IPS-18a (cell line): Measurements from ENCODE around the gene CCK.

Experiments used
- H3K27ac ChIP-seq: one replicate; pipeline ENCODE4 v1.5.1; 2013; ENCODE audit warnings: low read length
- H3K27me3 ChIP-seq: one replicate; pipeline ENCODE4 v1.6.1; 2013; ENCODE audit warnings: mild to moderate bottlenecking, low read length; ENCODE audit not compliant: control insufficient read depth, insufficient read depth
- H3K36me3 ChIP-seq: one replicate; pipeline ENCODE4 v1.6.1; 2013; ENCODE audit warnings: low read depth, low read length; ENCODE audit not compliant: control insufficient read depth
- H3K4me1 ChIP-seq: one replicate; pipeline ENCODE4 v1.6.1; 2013; ENCODE audit warnings: low read depth, low read length; ENCODE audit not compliant: control insufficient read depth
- H3K4me3 ChIP-seq: one replicate; pipeline ENCODE4 v1.5.1; 2013; ENCODE audit warnings: low read length
- H3K9ac ChIP-seq: one replicate; pipeline ENCODE4 v1.6.1; 2013; ENCODE audit warnings: mild to moderate bottlenecking, low read length, moderate library complexity
- H3K9me3 ChIP-seq: one replicate; pipeline ENCODE4 v1.6.1; 2013; ENCODE audit warnings: low read depth, low read length; ENCODE audit not compliant: control insufficient read depth

The CCK gene

DNA sequence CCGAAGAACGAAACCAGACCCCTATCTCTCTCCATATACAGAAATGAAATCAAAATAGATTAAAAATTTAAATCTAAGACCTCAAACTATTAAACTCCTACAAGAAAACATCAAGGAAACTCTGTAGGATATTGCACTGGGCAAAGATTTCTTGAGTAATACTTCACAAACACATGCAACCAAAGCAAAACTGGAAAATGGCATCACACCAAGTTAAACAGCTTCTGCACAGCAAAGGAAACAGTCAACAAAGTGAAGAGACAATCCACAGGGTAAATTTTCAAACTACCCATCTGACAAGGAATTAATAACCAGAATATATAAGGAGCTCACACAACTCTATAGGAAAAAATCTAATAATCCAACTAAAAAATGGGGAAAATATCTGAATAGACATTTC, 29.4 kb downstream of the CCK start:
- no peak overlapping the region for H3K9ac ChIP-seq
- no peaks in the 10 kb centered on the region for H3K27me3 ChIP-seq
- H3K27ac ChIP-seq: no peak overlapping the region
- no peaks in the 10 kb centered on the region for H3K36me3 ChIP-seq
- H3K4me1 ChIP-seq: no peaks in the 10 kb centered on the region
- peaks cover 7% of the 10 kb centered on the region for H3K9me3 ChIP-seq
- H3K4me3 ChIP-seq: no peak overlapping the region

DNA sequence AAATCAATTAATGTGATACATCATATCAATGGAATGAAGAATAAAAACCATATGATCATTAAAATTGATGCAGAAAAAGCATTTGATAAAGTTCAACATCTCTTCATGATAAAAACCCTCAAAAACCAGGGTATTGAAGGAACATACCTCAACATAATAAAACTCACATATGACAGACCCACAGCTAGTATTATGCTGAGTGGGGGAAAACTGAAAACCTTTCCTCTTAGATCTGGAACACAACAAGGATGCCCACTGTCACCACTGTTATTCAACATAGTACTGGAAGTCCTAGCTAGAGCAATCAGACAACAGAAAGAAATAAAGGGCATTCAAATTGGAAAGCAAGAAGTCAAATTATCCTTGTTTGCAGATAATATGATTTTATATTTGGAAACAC, 30.5 kb downstream of the CCK start:
- Histone ChIP-seq H3K27me3 (no peaks in the 10 kb centered on the region), H3K36me3 (no peaks in the 10 kb centered on the region), H3K9ac (no peak overlapping the region), H3K27ac (no peak overlapping the region), H3K4me3 (no peak overlapping the region), H3K4me1 (no peaks in the 10 kb centered on the region), H3K9me3 (peaks cover 7% of the 10 kb centered on the region)

DNA sequence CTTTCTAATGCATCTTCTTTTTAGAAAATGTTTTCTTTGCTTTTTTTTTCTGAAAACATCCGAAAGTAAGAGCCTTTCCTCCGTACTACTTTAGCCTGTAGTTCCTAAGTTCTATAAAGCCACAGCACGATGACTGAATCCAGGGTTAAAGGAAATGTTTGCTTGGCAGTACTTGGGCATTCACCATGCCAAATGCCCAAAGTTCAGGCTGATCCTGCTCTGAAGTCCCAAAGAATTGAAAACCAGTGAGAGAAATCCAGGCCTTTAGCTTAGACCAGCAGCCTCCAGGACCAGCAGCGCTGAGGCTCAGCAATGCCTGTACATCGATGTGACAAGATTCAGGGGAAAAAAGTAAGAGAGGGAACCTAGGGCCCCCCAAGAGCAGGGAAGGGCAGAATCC, 35.1 kb downstream of the CCK start:
- Histone ChIP-seq H3K27ac (no peak overlapping the region), H3K36me3 (no peaks in the 10 kb centered on the region), H3K27me3 (no peaks in the 10 kb centered on the region), H3K9me3 (no peaks in the 10 kb centered on the region), H3K4me1 (no peaks in the 10 kb centered on the region), H3K4me3 (no peak overlapping the region), H3K9ac (no peak overlapping the region)

DNA sequence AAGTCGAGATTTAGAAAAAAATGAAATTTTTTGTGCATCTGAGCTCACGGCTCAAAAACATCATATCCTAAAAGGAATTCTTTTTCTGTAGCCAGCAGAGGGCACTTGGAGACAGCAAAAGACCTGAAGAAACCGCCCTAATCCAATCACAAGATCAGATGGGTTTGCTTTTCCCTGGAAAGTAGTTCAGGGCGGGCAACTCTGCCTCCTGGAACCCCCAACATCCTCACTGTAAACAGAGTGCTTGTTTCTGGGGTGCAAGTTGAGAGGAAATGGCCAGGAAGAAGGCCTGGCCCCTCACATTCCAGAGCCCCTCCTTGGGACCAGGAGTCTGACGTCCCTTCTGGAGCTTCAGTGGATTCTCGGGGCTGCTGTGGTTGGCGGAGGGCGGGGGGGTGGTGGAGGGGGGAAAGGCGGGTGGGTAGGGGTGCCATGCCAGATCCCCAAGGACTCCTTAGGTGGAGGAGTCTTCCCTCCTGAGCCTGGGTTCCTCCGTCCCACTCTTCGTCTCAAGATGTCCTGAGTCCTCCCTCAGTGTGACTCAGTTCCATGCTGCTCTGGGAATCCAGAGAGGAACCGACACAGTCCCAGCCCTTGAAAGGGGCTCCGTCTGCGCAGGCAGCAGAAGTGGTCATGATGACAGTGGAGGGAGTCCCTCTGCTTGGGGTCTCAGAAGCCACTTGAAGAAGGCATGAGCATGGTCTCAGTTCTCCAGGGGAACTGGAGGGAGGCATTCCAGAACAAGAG, 35.9 kb downstream of the CCK start:
- Histone ChIP-seq H3K27ac (no peak overlapping the region), H3K36me3 (no peaks in the 10 kb centered on the region), H3K9ac (no peak overlapping the region), H3K9me3 (no peaks in the 10 kb centered on the region), H3K4me3 (no peak overlapping the region), H3K27me3 (no peaks in the 10 kb centered on the region), H3K4me1 (no peaks in the 10 kb centered on the region)

DNA sequence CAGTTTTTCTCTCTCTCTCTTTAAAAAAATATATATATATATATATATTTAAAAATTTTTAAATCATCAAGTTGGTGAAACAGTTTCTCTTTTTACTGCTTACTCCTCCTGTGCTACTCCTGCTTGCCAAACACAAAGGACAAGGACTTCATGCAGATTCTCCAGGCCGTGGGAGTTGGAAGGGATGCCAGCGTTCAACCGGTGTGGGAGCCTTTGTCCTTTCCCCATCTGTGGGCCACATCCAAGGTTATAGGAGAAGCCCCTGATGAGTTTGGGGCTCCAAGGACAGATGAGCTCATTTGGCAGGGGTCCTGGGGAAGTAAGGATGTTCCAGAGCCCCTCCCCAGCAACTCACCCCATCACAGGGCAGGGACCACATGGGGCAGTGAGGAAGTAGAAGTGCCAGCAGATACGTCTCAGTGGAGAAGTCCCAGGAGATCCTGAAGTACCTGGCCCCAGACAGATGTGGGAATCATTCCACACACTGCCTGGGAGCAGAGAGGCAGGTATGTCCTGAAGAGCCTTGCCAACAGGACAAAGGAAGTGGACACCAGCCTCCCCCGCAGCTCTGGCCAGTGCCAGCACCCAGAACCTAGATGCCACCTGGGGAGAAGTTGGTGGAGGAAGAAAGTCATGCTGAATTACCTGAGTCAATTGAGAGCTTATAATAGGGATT, 36.6 kb downstream of the CCK start:
- H3K36me3 ChIP-seq: no peaks in the 10 kb centered on the region
- no peaks in the 10 kb centered on the region for H3K9me3 ChIP-seq
- no peaks in the 10 kb centered on the region for H3K27me3 ChIP-seq
- no peaks in the 10 kb centered on the region for H3K4me1 ChIP-seq
- H3K9ac ChIP-seq: no peak overlapping the region
- H3K27ac ChIP-seq: no peak overlapping the region
- H3K4me3 ChIP-seq: no peak overlapping the region

DNA sequence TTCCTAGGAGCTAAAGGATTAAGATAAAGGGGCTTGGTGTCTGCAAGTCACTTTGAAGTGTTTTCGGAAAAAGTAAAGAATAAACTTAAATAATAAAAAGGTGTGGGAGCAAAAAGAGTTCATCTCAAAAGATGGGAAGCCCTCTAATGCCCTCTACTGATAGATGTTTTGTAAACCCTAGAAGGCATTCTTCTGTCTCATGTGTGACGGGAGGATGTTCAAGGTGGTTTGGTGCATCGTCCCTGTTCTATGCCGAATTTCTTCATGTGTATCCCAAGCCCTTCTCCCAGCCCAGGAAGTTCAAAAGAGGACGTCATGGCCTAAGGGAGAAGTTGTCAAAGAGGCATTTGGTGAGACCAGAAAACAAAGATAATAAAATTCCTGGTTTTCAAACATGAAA, 37.2 kb downstream of the CCK start:
- H3K9ac ChIP-seq: no peak overlapping the region
- no peaks in the 10 kb centered on the region for H3K9me3 ChIP-seq
- H3K4me3 ChIP-seq: no peak overlapping the region
- H3K27ac ChIP-seq: no peak overlapping the region
- no peaks in the 10 kb centered on the region for H3K4me1 ChIP-seq
- H3K36me3 ChIP-seq: peaks cover 3% of the 10 kb centered on the region
- H3K27me3 ChIP-seq: no peaks in the 10 kb centered on the region

DNA sequence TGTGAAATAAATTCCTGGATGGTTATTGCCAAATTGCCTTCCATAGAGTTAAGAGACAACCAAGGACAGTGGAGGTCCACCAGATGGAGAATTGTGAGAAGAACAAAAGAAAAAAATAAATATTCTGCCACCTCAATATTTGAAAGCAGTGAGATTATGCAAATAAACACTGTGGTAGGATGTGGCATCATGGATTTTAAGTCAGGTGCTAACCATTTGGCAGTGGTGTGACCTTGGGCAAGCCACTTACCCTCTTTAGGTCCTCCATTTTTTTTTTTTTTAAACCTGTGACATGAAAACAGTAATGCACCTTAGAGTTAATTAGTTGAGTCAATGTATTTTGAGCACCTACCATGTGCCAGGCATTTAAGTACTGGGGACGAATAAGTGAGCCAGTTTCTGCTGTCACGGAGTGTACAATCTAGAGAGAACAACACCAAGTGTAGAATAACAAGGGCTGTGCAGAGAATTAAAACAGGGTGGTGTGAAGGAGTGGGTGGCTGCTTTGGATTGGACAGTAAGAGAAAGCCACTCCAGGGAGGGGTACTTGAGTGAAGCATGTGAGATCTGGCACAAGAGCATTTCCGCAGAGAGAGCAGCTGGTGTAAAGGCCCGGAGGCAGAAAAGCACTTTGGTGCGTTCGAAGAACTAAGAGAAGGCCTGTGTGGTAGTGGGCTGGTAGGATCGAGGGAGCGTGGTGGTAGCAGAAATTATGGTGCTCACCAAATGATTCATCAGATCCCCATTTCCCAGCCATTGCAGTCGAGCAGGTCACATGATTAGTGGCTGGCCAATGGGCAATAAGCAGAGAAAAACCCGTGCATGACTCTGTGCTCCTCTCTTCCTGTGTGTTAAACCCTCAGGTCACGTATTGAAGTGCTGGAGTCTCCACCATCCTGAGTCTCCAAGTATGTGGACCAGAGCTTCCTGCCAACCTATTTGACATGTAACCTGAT, 39.2 kb downstream of the CCK start:
- Histone ChIP-seq H3K9me3 (no peaks in the 10 kb centered on the region), H3K4me1 (no peaks in the 10 kb centered on the region), H3K27me3 (no peaks in the 10 kb centered on the region)

DNA sequence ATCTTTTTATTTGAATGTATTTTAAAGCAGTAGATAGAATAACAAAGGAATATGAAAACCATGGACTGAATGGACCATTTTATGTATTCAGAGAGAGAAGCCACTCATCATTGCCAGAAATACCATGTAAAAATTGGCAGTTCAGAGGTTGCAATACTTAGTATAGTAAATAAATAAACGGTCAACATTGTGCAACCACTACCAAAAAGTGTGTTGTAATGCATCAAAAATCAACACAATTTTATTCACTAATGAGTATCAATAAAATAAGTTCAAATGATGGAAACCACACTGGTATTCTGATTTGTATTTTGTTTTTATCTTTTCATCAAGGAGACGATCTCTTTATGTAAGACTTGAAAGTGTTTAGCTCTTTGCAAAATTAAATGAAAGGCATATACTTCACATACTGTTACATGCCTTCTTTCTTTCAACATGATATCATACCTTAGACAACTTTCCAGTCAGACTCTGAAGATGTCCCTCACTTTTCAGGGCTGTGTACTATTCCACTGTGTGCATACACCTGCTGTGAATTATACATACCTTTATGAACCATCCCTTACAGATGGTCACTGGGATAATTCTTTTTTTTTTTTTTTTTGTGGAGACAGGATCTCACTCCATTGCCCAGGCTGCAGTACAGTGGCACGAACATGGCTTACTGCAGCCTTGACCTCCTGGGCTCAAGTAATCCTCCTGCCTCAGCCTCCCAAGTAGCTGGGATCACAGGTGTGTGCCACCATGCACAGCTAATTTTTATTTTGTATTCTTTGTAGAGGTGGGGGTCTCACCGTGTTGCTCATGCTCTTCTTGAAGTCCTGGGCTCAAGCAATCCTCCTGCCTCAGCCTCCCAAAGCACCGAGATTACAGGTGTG, 40.3 kb downstream of the CCK start:
- Histone ChIP-seq H3K4me1 (no peaks in the 10 kb centered on the region), H3K36me3 (peaks cover 16% of the 10 kb centered on the region), H3K9ac (no peak overlapping the region), H3K27ac (no peak overlapping the region), H3K4me3 (no peak overlapping the region), H3K9me3 (no peaks in the 10 kb centered on the region), H3K27me3 (no peaks in the 10 kb centered on the region)

More for the DNA sequence above, 39.2 kb downstream of the CCK start:
- Histone ChIP-seq H3K4me3 (no peak overlapping the region), H3K9ac (no peak overlapping the region), H3K27ac (no peak overlapping the region), H3K36me3 (peaks cover 16% of the 10 kb centered on the region)

DNA sequence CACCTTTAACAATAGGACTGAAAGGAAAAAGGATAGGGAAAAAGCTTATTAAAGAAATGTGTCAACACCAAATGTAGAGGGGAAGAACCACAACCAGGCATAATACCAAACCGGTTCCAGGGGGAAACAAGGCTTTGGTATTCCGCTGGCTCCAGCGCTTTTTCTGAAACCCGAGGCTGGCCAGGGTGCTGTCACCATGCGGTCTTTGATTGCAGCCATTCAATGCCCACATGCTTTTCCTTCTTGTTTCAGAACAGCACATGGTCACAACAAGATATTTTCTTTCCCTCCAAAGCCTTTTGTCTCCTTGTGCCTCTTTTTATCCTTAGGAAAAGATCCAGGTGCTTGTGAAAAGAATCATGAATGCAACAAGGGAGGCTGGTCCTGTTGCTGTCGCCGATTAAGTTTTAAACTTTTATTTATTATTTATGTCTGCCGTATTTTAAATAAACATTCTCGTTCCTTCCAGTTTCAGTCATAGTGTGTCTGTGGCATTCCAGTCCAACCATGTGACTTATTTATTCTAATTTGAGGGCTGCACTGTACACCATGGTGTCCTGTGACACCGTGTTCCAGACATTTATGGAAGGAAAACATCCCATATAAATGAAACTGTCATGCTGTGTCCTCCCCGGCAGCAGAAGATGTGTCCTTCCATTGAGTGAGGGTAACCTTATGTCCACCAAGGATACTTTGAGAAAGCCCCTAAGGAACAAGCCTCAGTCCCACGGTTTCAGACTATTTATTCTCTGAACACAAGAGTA, 41.1 kb downstream of the CCK start:
- H3K9me3 ChIP-seq: no peaks in the 10 kb centered on the region
- peaks cover 16% of the 10 kb centered on the region for H3K36me3 ChIP-seq
- H3K4me1 ChIP-seq: no peaks in the 10 kb centered on the region
- H3K27ac ChIP-seq: no peak overlapping the region
- no peak overlapping the region for H3K9ac ChIP-seq
- H3K27me3 ChIP-seq: no peaks in the 10 kb centered on the region
- no peak overlapping the region for H3K4me3 ChIP-seq

DNA sequence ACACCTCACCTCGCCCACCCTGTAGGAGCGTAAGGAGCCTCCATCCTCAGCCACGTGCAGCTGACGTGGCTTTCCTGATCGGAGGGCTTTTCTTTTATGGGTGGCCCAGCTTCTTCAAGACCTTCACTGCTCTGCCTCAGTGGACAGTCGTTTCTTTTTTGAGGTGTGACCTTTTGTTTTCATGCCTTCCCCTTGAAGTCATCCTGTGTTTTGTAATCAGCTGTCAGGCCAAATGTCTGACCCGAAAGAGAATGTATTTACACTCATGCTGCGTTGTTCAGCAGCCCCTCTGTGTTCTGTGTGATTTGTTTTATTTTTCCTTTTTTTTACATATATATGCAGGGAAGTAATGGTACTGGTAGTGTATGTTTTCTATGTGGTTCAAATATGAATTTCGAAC, 41.8 kb downstream of the CCK start:
- Histone ChIP-seq H3K9me3 (no peaks in the 10 kb centered on the region), H3K27ac (no peak overlapping the region), H3K36me3 (peaks cover 16% of the 10 kb centered on the region), H3K4me1 (no peaks in the 10 kb centered on the region), H3K9ac (no peak overlapping the region), H3K4me3 (no peak overlapping the region), H3K27me3 (no peaks in the 10 kb centered on the region)
